Measurements from ENCODE around the gene RBM42.
"Not testable (repeated sequence)": the region's sequence is repeated elsewhere in the genome, so short reads cannot be mapped to it uniquely, and the experiment has no call there.

GRCh38 chr19:35654828-35655227, 26.0 kb downstream of the RBM42 start:
- not testable (repeated sequence) for TF ChIP-seq CTCF (conservative IDR thresholded peaks at IDR 0.05 in 1 of 2, IDR thresholded peaks at IDR 0.05 in 1 of 2; ENCODE audit: low read depth in 1 of 2, low read length in 2 of 2); EZH2 (IDR thresholded peaks at IDR 0.05; ENCODE audit: low read length, missing control alignments)
